ENCODE results near the gene DSCAML1.

DNA sequence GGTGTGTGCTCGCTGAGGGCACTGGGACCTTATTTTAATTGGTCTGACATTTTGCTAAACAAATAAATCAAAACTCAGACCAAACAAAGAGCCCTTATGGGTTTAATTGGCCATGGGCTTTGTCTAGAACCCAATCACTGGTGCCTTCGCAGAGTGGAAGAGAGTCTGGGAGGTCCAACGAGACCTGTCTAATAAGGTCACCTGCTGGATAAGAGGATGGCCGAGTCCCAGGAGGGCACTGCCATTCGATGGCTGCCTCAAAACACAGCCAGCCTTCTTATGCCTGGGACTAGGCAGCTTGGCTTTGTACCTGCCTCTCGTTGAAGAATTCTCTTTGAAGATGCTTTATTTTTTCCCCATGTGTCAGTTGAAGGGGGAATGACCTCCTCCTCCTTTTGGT, 298.2 kb downstream of the DSCAML1 start:
- TF ChIP-seq CTCF (conservative IDR thresholded peaks at IDR 0.05; ENCODE audit: low read length): no peak
- no peak for TF ChIP-seq EZH2phosphoT487 (IDR thresholded peaks at IDR 0.05; ENCODE audit: borderline replicate concordance, low read depth, low read length)

All from OCI-LY7 (cell line).